ENCODE measurements around the gene FLNB. TPM values are rescaled to one million over a fixed set of nuclear protein-coding genes. Genes with fewer than 3 reads are reported as not detected.

The FLNB gene
- total RNA-seq, 4 donors from 2014 or later: 164 to 258 (median 242) TPM

- Histone ChIP-seq H3K36me3 (no peaks in the 10 kb centered on the region), H3K27ac (peak overlapping the region; percentile 82 to 97 (median 93)), H3K4me3 (replicated peaks in 1 of 3) (no peak overlapping the region), H3K4me1 (peaks cover 75 to 89% of the 10 kb centered on the region in 2 donors), H3K9me3 (no peaks in the 10 kb centered on the region), H3K27me3 (no peaks in the 10 kb centered on the region)
- TF ChIP-seq CTCF (IDR thresholded peaks at IDR 0.05): no peak
- no peak for TF ChIP-seq POLR2A (IDR thresholded peaks at IDR 0.05)
- no peak for DNase-seq
- WGBS, 2 donors: 91 to 97% methylated on average over 3 of the region's 3 CpGs
- intact Hi-C loops (cut with DNase I): no loop called here
Observed at GRCh38 chr3:58022490-58022889, 14.3 kb downstream of the FLNB start.

GRCh38 chr3:58023531-58023930 lies 15.3 kb downstream of the FLNB start:
- intact Hi-C loops (cut with DNase I): no loop called here
- Histone ChIP-seq H3K9me3 (no peaks in the 10 kb centered on the region), H3K27ac (peak overlapping the region; percentile 93 to 97 (median 96)), H3K4me1 (peaks cover 72 to 89% of the 10 kb centered on the region in 2 donors), H3K4me3 (replicated peaks in 1 of 3) (no peak overlapping the region), H3K36me3 (no peaks in the 10 kb centered on the region), H3K27me3 (no peaks in the 10 kb centered on the region)
- no peak for DNase-seq
- 42 to 46% methylated on average over 2 of the region's 2 CpGs for WGBS, 2 donors
- TF ChIP-seq POLR2A (IDR thresholded peaks at IDR 0.05) (no peak), CTCF (IDR thresholded peaks at IDR 0.05) (no peak)

- Histone ChIP-seq H3K27ac (peak overlapping the region; percentile 93 to 97 (median 96)), H3K4me1 (peaks cover 65 to 85% of the 10 kb centered on the region in 2 donors), H3K27me3 (no peaks in the 10 kb centered on the region), H3K36me3 (no peaks in the 10 kb centered on the region), H3K4me3 (replicated peaks in 1 of 3) (no peak overlapping the region), H3K9me3 (no peaks in the 10 kb centered on the region)
- 49 to 53% methylated on average over 5 of the region's 5 CpGs for WGBS, 2 donors
- no peak for TF ChIP-seq POLR2A (IDR thresholded peaks at IDR 0.05)
- TF ChIP-seq CTCF (IDR thresholded peaks at IDR 0.05): no peak
- intact Hi-C loops (cut with DNase I): no loop called here
- DNase-seq: no peak
Observed at GRCh38 chr3:58025406-58025805, 17.2 kb downstream of the FLNB start.

GRCh38 chr3:58025837-58026569 lies 17.8 kb downstream of the FLNB start:
- H3K27me3 ChIP-seq: no peaks in the 10 kb centered on the region
- H3K36me3 ChIP-seq: no peaks in the 10 kb centered on the region
- 26 to 30% methylated on average over 10 to 12 of the region's 12 CpGs for WGBS, 2 donors
- no peak overlapping the region for H3K4me3 ChIP-seq (replicated peaks in 1 of 3)
- no peak for TF ChIP-seq CTCF (IDR thresholded peaks at IDR 0.05)
- TF ChIP-seq POLR2A (IDR thresholded peaks at IDR 0.05): peak in 1 of 2 donors; percentile 45
- H3K27ac ChIP-seq: peak overlapping the region; percentile 93 to 97 (median 96)
- peak; percentile 97 to 98 for DNase-seq
- peaks cover 61 to 82% of the 10 kb centered on the region in 2 donors for H3K4me1 ChIP-seq
- intact Hi-C loops (cut with DNase I): no loop called here
- no peaks in the 10 kb centered on the region for H3K9me3 ChIP-seq

GRCh38 chr3:58026598-58026997 lies 18.4 kb downstream of the FLNB start:
- Histone ChIP-seq H3K9me3 (no peaks in the 10 kb centered on the region), H3K27ac (peak overlapping the region; percentile 74 to 97 (median 93)), H3K4me3 (replicated peaks in 1 of 3) (no peak overlapping the region), H3K36me3 (no peaks in the 10 kb centered on the region), H3K27me3 (no peaks in the 10 kb centered on the region), H3K4me1 (peaks cover 55 to 77% of the 10 kb centered on the region in 2 donors)
- 72 to 74% methylated on average over 6 to 7 of the region's 7 CpGs for WGBS, 2 donors
- TF ChIP-seq CTCF (IDR thresholded peaks at IDR 0.05): no peak
- TF ChIP-seq POLR2A (IDR thresholded peaks at IDR 0.05): no peak
- no peak for DNase-seq
- intact Hi-C loops (cut with DNase I): no loop called here

All from thyroid gland (tissue), 4 donors.